Upper lobe of left lung (tissue), 6 donors: ENCODE results near the gene RASAL1. TPM values are rescaled to one million over a fixed set of nuclear protein-coding genes. Genes with fewer than 3 reads are reported as not detected.

Experiments used
- ATAC-seq, 2 donors: fragments of 200-7000 bp; cut with Tn5 transposase; one replicate each; pipeline ENCODE4 v1.9.1; 2022; ENCODE audit warnings: mild to moderate bottlenecking in 2 of 2, moderate library complexity in 2 of 2; ENCODE audit not compliant: low FRiP score in 2 of 2
- DNase-seq, 2 donors: peaks; one replicate each; pipeline ENCODE4 v3.0.0-alpha.2; 2019 to 2020
- H3K27ac ChIP-seq, 4 donors: fragments of 200-600 bp; sonication (generic); one replicate each; pipeline ENCODE4 v1.5.1; 2016 to 2019
- H3K27me3 ChIP-seq, 4 donors: fragments of 200-600 bp; sonication (generic); one replicate each; pipeline ENCODE4 v1.5.1; 2017 to 2019
- H3K36me3 ChIP-seq, 4 donors: fragments of 200-600 bp; sonication (generic); one replicate each; pipeline ENCODE4 v1.5.1; 2016 to 2019
- H3K4me1 ChIP-seq, 4 donors: fragments of 200-600 bp; sonication (generic); one replicate each; pipeline ENCODE4 v1.5.1; 2018 to 2019
- H3K4me3 ChIP-seq, 4 donors: fragments of 200-600 bp; sonication (generic); one replicate each; pipeline ENCODE4 v1.5.1; 2017 to 2019; ENCODE audit warnings: mild to moderate bottlenecking in 2 of 4, moderate library complexity in 1 of 4
- H3K9me3 ChIP-seq, 4 donors: fragments of 200-600 bp; sonication (generic); one replicate each; pipeline ENCODE4 v1.5.1; 2018 to 2019
- EP300 ChIP-seq, 4 donors: sonication (generic); formaldehyde crosslinking; IDR thresholded peaks; one replicate each; pipeline ENCODE4 v1.5.1; 2017; ENCODE audit warnings: antibody characterized with exemption in 4 of 4, control low read depth in 2 of 4
- POLR2A ChIP-seq, 4 donors: fragments of 450-650 bp; IDR thresholded peaks; one replicate each; pipeline ENCODE4 v1.5.1; 2016 to 2017; ENCODE audit warnings: antibody characterized with exemption in 4 of 4, mild to moderate bottlenecking in 2 of 4
- POLR2AphosphoS5 ChIP-seq, 2 donors: sonication (generic); formaldehyde crosslinking; IDR thresholded peaks; one replicate each; pipeline ENCODE4 v1.5.1; 2017; ENCODE audit warnings: antibody characterized with exemption in 2 of 2
- WGBS, 2 donors: methylation state at CpG; one replicate each; pipeline ENCODE4 v1.1.5; 2017 to 2018; 5-methylcytosine and 5-hydroxymethylcytosine counted together
- total RNA-seq, 6 donors: library from RNA; depleted of rRNA in 4 of 6; stranded (reverse); fragments of >200 nt in 4 of 6; gene quantifications; one replicate each; pipeline versions ENCODE4 v1.1.0 to v1.2.1, GENCODE V29; 2016 to 2021
- TF ChIP-seq, protein P1 (sequence below), 6 experiments: fragments of 450-650 bp in 4 of 6; fragments of 200-600 bp in 2 of 6; sonication (generic) in 2 of 6; IDR thresholded peaks; one replicate each; pipeline ENCODE4 v1.5.1; 2016 to 2019; ENCODE audit warnings: antibody characterized with exemption in 6 of 6
- donor health status: DM: no; HTN: no; CAD: no; lungs with moderate emphysema.
- donor health status: DM: no; HTN: yes; CAD: no; lungs with severe emphysema.

Gene RASAL1
- total RNA-seq, 6 donors from 2014 or later: 0.27 to 4.2 (median 0.60) TPM; not detected in 3

DNA sequence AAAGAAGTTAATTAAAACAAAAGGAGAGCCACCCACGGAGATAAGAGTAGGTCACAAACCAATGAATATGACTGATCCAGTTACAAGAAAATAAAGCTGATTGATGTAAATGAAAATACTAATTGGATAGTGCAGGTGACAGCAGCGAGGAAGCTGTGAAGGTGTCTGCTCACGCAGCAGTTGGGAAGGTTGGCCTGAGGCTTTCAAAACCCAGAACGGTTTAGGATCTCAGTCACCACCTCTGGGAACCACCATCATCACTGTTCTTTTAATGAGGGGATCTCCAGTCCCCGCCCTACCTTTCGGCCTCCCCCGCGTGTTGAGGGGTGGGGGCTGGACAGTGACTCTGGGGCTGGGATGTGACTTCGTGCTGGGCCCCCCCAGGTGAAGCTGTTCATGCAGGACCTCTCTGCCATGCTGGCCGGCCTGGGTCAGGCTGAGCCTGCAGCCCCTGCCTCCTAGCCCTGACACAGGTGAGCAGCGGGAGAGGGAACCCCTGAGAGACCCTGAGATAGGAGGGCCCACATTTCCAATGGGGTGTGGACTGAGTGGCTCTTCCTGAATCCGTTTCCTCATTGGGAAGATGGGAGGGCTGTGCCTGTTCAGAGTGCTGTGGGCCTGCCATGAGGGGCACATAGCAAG is 21.8 kb upstream of the RASAL1 start:
- TF ChIP-seq POLR2AphosphoS5 (IDR thresholded peaks at IDR 0.05): no peak
- TF ChIP-seq, protein P1, sequence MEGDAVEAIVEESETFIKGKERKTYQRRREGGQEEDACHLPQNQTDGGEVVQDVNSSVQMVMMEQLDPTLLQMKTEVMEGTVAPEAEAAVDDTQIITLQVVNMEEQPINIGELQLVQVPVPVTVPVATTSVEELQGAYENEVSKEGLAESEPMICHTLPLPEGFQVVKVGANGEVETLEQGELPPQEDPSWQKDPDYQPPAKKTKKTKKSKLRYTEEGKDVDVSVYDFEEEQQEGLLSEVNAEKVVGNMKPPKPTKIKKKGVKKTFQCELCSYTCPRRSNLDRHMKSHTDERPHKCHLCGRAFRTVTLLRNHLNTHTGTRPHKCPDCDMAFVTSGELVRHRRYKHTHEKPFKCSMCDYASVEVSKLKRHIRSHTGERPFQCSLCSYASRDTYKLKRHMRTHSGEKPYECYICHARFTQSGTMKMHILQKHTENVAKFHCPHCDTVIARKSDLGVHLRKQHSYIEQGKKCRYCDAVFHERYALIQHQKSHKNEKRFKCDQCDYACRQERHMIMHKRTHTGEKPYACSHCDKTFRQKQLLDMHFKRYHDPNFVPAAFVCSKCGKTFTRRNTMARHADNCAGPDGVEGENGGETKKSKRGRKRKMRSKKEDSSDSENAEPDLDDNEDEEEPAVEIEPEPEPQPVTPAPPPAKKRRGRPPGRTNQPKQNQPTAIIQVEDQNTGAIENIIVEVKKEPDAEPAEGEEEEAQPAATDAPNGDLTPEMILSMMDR (IDR thresholded peaks at IDR 0.05): no peak
- no peak for TF ChIP-seq POLR2A (IDR thresholded peaks at IDR 0.05)
- DNase-seq (no peak), ATAC-seq (no peak)
- peaks cover 12 to 28% (median 18%) of the 10 kb centered on the region in 4 donors for H3K4me1 ChIP-seq
- H3K27ac ChIP-seq: no peak overlapping the region
- no peaks in the 10 kb centered on the region for H3K9me3 ChIP-seq
- H3K27me3 ChIP-seq: peaks cover 0 to 33% (median 10%) of the 10 kb centered on the region in 4 donors
- peaks cover 4 to 53% (median 49%) of the 10 kb centered on the region in 4 donors for H3K36me3 ChIP-seq
- WGBS, 2 donors: 85 to 87% methylated on average over 10 to 12 of the region's 12 CpGs
- no peak overlapping the region for H3K4me3 ChIP-seq

DNA sequence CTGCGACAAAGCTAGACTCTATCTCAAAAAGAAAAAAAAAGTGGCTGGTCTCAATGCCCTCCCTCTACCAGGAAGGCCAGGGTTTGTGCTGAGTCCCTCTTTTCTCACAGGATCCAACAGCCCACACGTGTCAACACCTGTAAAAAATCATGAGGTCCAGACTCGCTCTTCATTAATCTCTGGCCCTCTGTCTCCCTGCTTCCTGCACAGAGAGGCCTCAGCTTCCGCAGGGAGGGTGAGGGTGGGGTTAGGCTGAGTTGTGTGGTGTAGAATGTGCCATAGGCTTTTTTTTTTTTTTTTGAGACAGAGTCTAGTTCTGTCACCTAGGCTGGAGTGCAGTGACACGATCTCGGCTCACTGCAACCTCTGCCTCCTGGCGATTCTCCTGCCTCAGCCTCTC is 20.1 kb upstream of the RASAL1 start:
- Histone ChIP-seq H3K27ac (no peak overlapping the region), H3K27me3 (peaks cover 0 to 34% (median 15%) of the 10 kb centered on the region in 4 donors), H3K4me3 (no peak overlapping the region), H3K9me3 (no peaks in the 10 kb centered on the region), H3K36me3 (peaks cover 4 to 36% (median 32%) of the 10 kb centered on the region in 4 donors), H3K4me1 (peaks cover 12 to 28% (median 18%) of the 10 kb centered on the region in 4 donors)
- TF ChIP-seq POLR2A (IDR thresholded peaks at IDR 0.05) (no peak), POLR2AphosphoS5 (IDR thresholded peaks at IDR 0.05) (no peak), EP300 (IDR thresholded peaks at IDR 0.05) (no peak)
- TF ChIP-seq, protein P1 (IDR thresholded peaks at IDR 0.05): no peak
- WGBS, 2 donors: 33 to 41% methylated on average over 7 of the region's 7 CpGs
- ATAC-seq (no peak), DNase-seq (no peak)

DNA sequence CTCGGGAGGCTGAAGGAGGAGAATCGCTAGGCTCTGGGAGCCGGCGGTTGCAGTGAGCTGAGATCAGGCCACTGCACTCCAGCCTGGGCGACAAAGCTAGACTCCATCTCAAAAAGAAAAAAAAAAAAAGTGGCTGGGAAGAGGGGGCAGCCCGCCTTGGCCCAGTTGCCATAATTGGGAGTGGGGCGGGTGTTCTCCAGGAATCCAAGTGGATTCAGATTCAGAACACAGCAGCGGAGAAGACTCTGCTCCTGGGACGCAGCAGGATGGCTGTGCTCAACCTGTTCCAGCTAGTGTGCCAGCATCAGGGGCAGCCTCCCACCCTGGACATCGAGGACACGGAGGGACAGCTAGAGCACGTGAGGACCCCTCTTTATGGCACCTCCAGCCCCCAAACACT is 19.5 kb upstream of the RASAL1 start:
- Histone ChIP-seq H3K27me3 (peaks cover 0 to 38% (median 15%) of the 10 kb centered on the region in 4 donors), H3K9me3 (no peaks in the 10 kb centered on the region), H3K4me1 (peaks cover 12 to 28% (median 18%) of the 10 kb centered on the region in 4 donors), H3K36me3 (peaks cover 3 to 30% (median 27%) of the 10 kb centered on the region in 4 donors), H3K4me3 (no peak overlapping the region), H3K27ac (no peak overlapping the region)
- no peak for ATAC-seq
- WGBS, 2 donors: 73% methylated on average over 11 to 12 of the region's 12 CpGs
- DNase-seq: no peak
- TF ChIP-seq EP300 (IDR thresholded peaks at IDR 0.05) (no peak), POLR2A (IDR thresholded peaks at IDR 0.05) (no peak), POLR2AphosphoS5 (IDR thresholded peaks at IDR 0.05) (no peak)
- TF ChIP-seq, protein P1 (IDR thresholded peaks at IDR 0.05): no peak

DNA sequence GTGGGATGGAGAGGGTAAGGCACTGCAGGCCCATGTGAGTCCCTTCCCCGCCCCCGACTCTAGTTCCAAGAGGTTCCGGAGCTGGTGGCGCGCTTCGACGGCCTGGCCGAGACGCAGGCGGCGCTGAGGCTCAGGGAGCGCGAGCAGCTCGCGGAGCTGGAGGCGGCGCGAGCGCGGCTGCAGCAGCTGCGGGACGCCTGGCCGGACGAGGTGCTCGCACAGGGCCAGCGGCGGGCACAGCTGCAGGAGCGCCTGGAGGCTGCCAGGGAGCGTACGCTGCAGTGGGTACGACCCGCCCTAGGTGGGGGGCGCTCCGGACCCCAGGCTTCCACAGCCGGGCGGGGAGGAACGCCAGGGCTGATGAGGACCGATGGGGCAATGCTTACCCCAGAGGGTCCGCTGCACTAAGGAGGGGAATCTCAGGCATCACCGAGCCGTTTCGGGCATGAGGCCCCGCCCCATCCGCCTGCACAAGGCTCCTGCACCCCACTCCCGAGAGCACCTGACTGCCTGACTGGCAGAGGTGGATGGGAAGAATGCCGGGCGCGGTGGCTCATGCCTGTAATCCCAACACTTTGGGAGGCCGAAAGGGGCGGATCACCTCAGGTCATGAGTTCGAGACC is 18.9 kb upstream of the RASAL1 start:
- WGBS, 2 donors: 3% methylated on average over 46 of the region's 51 CpGs; no CpG with 5 or more reads in 1 of the 2 donors
- H3K27me3 ChIP-seq: peaks cover 0 to 40% (median 15%) of the 10 kb centered on the region in 4 donors
- no peaks in the 10 kb centered on the region for H3K9me3 ChIP-seq
- no peak for ATAC-seq
- H3K36me3 ChIP-seq: peaks cover 0 to 24% (median 21%) of the 10 kb centered on the region in 4 donors
- no peak overlapping the region for H3K27ac ChIP-seq
- peaks cover 12 to 31% (median 18%) of the 10 kb centered on the region in 4 donors for H3K4me1 ChIP-seq
- DNase-seq: peak in 1 of 2 donors; percentile 83
- TF ChIP-seq POLR2A (IDR thresholded peaks at IDR 0.05): no peak
- TF ChIP-seq, protein P1 (IDR thresholded peaks at IDR 0.05): no peak
- no peak for TF ChIP-seq POLR2AphosphoS5 (IDR thresholded peaks at IDR 0.05)
- TF ChIP-seq EP300 (IDR thresholded peaks at IDR 0.05): no peak
- H3K4me3 ChIP-seq: peak overlapping the region in 1 of 4 donors; percentile 28
